Measurements from ENCODE around the gene CACNA2D3. TPM values are rescaled to one million over a fixed set of nuclear protein-coding genes. Genes with fewer than 3 reads are reported as not detected.

Gene CACNA2D3
- total RNA-seq, 1 donor from 2014 or later: 1.3 TPM

GRCh38 chr3:55013145-55013925, 891.0 kb downstream of the CACNA2D3 start:
- TF ChIP-seq CTCF (conservative IDR thresholded peaks at IDR 0.05; ENCODE audit: low read depth, low read length): peak; percentile 41
- no peak for DNase-seq (ENCODE audit: low read depth)

GRCh38 chr3:55014081-55014480, 891.7 kb downstream of the CACNA2D3 start:
- no peak for DNase-seq (ENCODE audit: low read depth)
- TF ChIP-seq CTCF (conservative IDR thresholded peaks at IDR 0.05; ENCODE audit: low read depth, low read length): no peak
- no peak overlapping the region for H3K4me3 ChIP-seq (ENCODE audit: low read depth, low read length)

More at GRCh38 chr3:55013145-55013925, 891.0 kb downstream of the CACNA2D3 start:
- H3K4me3 ChIP-seq (ENCODE audit: low read depth, low read length): no peak overlapping the region

GRCh38 chr3:55014906-55015305, 892.6 kb downstream of the CACNA2D3 start:
- TF ChIP-seq CTCF (conservative IDR thresholded peaks at IDR 0.05; ENCODE audit: low read depth, low read length): no peak
- DNase-seq (ENCODE audit: low read depth): no peak
- H3K4me3 ChIP-seq (ENCODE audit: low read depth, low read length): no peak overlapping the region

GRCh38 chr3:55017876-55018275, 895.5 kb downstream of the CACNA2D3 start:
- H3K4me3 ChIP-seq (ENCODE audit: low read depth, low read length): no peak overlapping the region
- DNase-seq (ENCODE audit: low read depth): no peak
- TF ChIP-seq CTCF (conservative IDR thresholded peaks at IDR 0.05; ENCODE audit: low read depth, low read length): no peak

- DNase-seq (ENCODE audit: low read depth): no peak
- H3K4me3 ChIP-seq (ENCODE audit: low read depth, low read length): no peak overlapping the region
Measured at GRCh38 chr3:55030938-55031337, 908.6 kb downstream of the CACNA2D3 start.

GRCh38 chr3:55036883-55037577, 914.7 kb downstream of the CACNA2D3 start:
- no peak for DNase-seq (ENCODE audit: low read depth)
- no peak for TF ChIP-seq CTCF (conservative IDR thresholded peaks at IDR 0.05; ENCODE audit: low read depth, low read length)

More at GRCh38 chr3:55030938-55031337, 908.6 kb downstream of the CACNA2D3 start:
- no peak for TF ChIP-seq CTCF (conservative IDR thresholded peaks at IDR 0.05; ENCODE audit: low read depth, low read length)

More at GRCh38 chr3:55036883-55037577, 914.7 kb downstream of the CACNA2D3 start:
- no peak overlapping the region for H3K4me3 ChIP-seq (ENCODE audit: low read depth, low read length)

All from epithelial cell of proximal tubule (primary cell).